SK-N-SH treated with all-trans-retinoic acid at 6 μM for 48 hours (cell line): ENCODE measurements around the gene SNU13.

ENCODE experiments used
- ATAC-seq: fragments of 200-7000 bp; cut with Tn5 transposase; 3 replicates; pipeline ENCODE4 v1.9.1; 2020; ENCODE audit warnings: mild to moderate bottlenecking, moderate library complexity
- ARNTL ChIP-seq: fragments of 450-650 bp; formaldehyde crosslinking; IDR thresholded peaks from 2 replicates; pipeline ENCODE4 v1.5.0; 2020; ENCODE audit warnings: low read depth, mild to moderate bottlenecking, moderate library complexity, borderline replicate concordance
- BACH2 ChIP-seq: fragments of 250-450 bp; sonication (Bioruptor Pico); IDR thresholded peaks from 2 replicates; pipeline ENCODE4 v1.9.0; 2021; ENCODE audit warnings: mild to moderate bottlenecking, borderline replicate concordance
- CSDC2 ChIP-seq: fragments of 250-450 bp; sonication (Bioruptor Pico); IDR thresholded peaks from 2 replicates; pipeline ENCODE4 v1.5.0; 2020; ENCODE audit warnings: mild to moderate bottlenecking, moderate library complexity
- ESRRG ChIP-seq: fragments of 250-450 bp; sonication (Bioruptor Pico); IDR thresholded peaks from 2 replicates; pipeline ENCODE4 v1.6.1; 2021; ENCODE audit warnings: mild to moderate bottlenecking
- ISL1 ChIP-seq: fragments of 250-450 bp; sonication (Bioruptor Pico); IDR thresholded peaks from 2 replicates; pipeline ENCODE4 v2.1.2; 2022; ENCODE audit warnings: mild to moderate bottlenecking, moderate library complexity
- OSR1 ChIP-seq: fragments of 250-450 bp; sonication (Bioruptor Pico); IDR thresholded peaks from 2 replicates; pipeline ENCODE4 v1.8.0; 2022; ENCODE audit warnings: moderate library complexity, mild to moderate bottlenecking, inconsistent platforms
- POU6F1 ChIP-seq: fragments of 250-450 bp; sonication (Bioruptor Pico); IDR thresholded peaks from 2 replicates; pipeline ENCODE4 v1.8.0; 2021; ENCODE audit warnings: low read depth, mild to moderate bottlenecking, moderate library complexity, borderline replicate concordance
- PPARA ChIP-seq: fragments of 250-450 bp; sonication (Bioruptor Pico); IDR thresholded peaks from 2 replicates; pipeline ENCODE4 v1.5.0; 2020; ENCODE audit warnings: mild to moderate bottlenecking, borderline replicate concordance
- RARB ChIP-seq: fragments of 250-450 bp; sonication (Bioruptor Pico); IDR thresholded peaks from 2 replicates; pipeline ENCODE4 v1.8.0; 2021; ENCODE audit warnings: mild to moderate bottlenecking, moderate library complexity
- SNAI2 ChIP-seq: fragments of 250-450 bp; sonication (Bioruptor Pico); IDR thresholded peaks from 2 replicates; pipeline ENCODE4 v1.5.0; 2020; ENCODE audit warnings: mild to moderate bottlenecking, moderate library complexity
- TOX ChIP-seq: fragments of 250-450 bp; sonication (Bioruptor Pico); IDR thresholded peaks from 2 replicates; pipeline ENCODE4 v1.8.0; 2021; ENCODE audit warnings: mild to moderate bottlenecking, moderate library complexity, borderline replicate concordance
- ZC3H10 ChIP-seq: fragments of 250-450 bp; sonication (Bioruptor Pico); IDR thresholded peaks from 2 replicates; pipeline ENCODE4 v1.5.1; 2021; ENCODE audit warnings: mild to moderate bottlenecking, moderate library complexity
- ZFP3 ChIP-seq: fragments of 250-450 bp; sonication (Bioruptor Pico); IDR thresholded peaks from 2 replicates; pipeline ENCODE4 v1.5.0; 2020; ENCODE audit warnings: mild to moderate bottlenecking, moderate library complexity
- ZFP30 ChIP-seq: fragments of 450-650 bp; formaldehyde crosslinking; IDR thresholded peaks from 2 replicates; pipeline ENCODE4 v1.5.0; 2022; ENCODE audit warnings: mild to moderate bottlenecking, moderate library complexity
- ZNF565 ChIP-seq: fragments of 450-650 bp; formaldehyde crosslinking; conservative IDR thresholded peaks from 2 replicates; pipeline ENCODE4 v1.5.0; 2020; ENCODE audit warnings: low read depth, mild to moderate bottlenecking, moderate library complexity
- ZNF70 ChIP-seq: fragments of 450-650 bp; formaldehyde crosslinking; IDR thresholded peaks from 2 replicates; pipeline ENCODE4 v1.5.0; 2020; ENCODE audit warnings: mild to moderate bottlenecking, moderate library complexity
- ZNF8 ChIP-seq: fragments of 450-650 bp; formaldehyde crosslinking; IDR thresholded peaks from 2 replicates; pipeline ENCODE4 v1.5.0; 2020; ENCODE audit warnings: mild to moderate bottlenecking, moderate library complexity
- TF ChIP-seq, protein P1 (sequence below): fragments of 250-450 bp; sonication (Bioruptor Pico); IDR thresholded peaks from 2 replicates; pipeline ENCODE4 v1.8.0; 2020; ENCODE audit warnings: mild to moderate bottlenecking, moderate library complexity, borderline replicate concordance
- TF ChIP-seq, protein P2 (sequence below): fragments of 250-450 bp; sonication (Bioruptor Pico); IDR thresholded peaks from 2 replicates; pipeline ENCODE4 v1.5.1; 2020; ENCODE audit warnings: low read depth, mild to moderate bottlenecking, moderate library complexity

The SNU13 gene

GRCh38 chr22:41709341-41709740 is 20.7 kb upstream of the SNU13 start (continued):
- no peak for TF ChIP-seq POU6F1 (CRISPR knock-in tag)
- TF ChIP-seq, protein P1, sequence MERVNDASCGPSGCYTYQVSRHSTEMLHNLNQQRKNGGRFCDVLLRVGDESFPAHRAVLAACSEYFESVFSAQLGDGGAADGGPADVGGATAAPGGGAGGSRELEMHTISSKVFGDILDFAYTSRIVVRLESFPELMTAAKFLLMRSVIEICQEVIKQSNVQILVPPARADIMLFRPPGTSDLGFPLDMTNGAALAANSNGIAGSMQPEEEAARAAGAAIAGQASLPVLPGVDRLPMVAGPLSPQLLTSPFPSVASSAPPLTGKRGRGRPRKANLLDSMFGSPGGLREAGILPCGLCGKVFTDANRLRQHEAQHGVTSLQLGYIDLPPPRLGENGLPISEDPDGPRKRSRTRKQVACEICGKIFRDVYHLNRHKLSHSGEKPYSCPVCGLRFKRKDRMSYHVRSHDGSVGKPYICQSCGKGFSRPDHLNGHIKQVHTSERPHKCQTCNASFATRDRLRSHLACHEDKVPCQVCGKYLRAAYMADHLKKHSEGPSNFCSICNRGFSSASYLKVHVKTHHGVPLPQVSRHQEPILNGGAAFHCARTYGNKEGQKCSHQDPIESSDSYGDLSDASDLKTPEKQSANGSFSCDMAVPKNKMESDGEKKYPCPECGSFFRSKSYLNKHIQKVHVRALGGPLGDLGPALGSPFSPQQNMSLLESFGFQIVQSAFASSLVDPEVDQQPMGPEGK, result no peak
- TF ChIP-seq, all 23 proteins: peak for 0

GRCh38 chr22:41702763-41703162 is 14.1 kb upstream of the SNU13 start:
- no peak for TF ChIP-seq OSR1
- no peak for TF ChIP-seq ZC3H10
- no peak for TF ChIP-seq ESRRG
- TF ChIP-seq CSDC2 (CRISPR knock-in tag), result no peak
- no peak for TF ChIP-seq PPARA
- TF ChIP-seq BACH2 (CRISPR knock-in tag), result no peak
- TF ChIP-seq, protein P2, sequence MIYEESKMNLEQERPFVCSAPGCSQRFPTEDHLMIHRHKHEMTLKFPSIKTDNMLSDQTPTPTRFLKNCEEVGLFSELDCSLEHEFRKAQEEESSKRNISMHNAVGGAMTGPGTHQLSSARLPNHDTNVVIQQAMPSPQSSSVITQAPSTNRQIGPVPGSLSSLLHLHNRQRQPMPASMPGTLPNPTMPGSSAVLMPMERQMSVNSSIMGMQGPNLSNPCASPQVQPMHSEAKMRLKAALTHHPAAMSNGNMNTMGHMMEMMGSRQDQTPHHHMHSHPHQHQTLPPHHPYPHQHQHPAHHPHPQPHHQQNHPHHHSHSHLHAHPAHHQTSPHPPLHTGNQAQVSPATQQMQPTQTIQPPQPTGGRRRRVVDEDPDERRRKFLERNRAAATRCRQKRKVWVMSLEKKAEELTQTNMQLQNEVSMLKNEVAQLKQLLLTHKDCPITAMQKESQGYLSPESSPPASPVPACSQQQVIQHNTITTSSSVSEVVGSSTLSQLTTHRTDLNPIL (CRISPR knock-in tag), result no peak
- TF ChIP-seq, protein P1, result no peak
- no peak for TF ChIP-seq POU6F1 (CRISPR knock-in tag)
- TF ChIP-seq ZNF565 (CRISPR knock-in tag), result no peak
- no peak for TF ChIP-seq RARB
- no peak for ATAC-seq

- ATAC-seq, result no peak
- TF ChIP-seq ZNF70 (CRISPR knock-in tag), result no peak
- no peak for TF ChIP-seq PPARA
- TF ChIP-seq TOX (CRISPR knock-in tag), result no peak
- TF ChIP-seq BACH2 (CRISPR knock-in tag), result no peak
- TF ChIP-seq OSR1, result no peak
- no peak for TF ChIP-seq ZFP3 (CRISPR knock-in tag)
- TF ChIP-seq ARNTL (CRISPR knock-in tag), result no peak
Measured at GRCh38 chr22:41700108-41700364, 11.4 kb upstream of the SNU13 start.

GRCh38 chr22:41699264-41700107 is 10.8 kb upstream of the SNU13 start, which contains the start of gene MEI1:
Gene MEI1, plus strand, starts transcription at chr22:41699503. Its CDS starts 36 bp downstream, at chr22:41699539.
- no peak for ATAC-seq
- TF ChIP-seq RARB, result no peak
- no peak for TF ChIP-seq ZC3H10
- TF ChIP-seq ZNF8 (CRISPR knock-in tag), result no peak
- no peak for TF ChIP-seq ZFP30
- TF ChIP-seq ISL1 (CRISPR knock-in tag), result no peak
- no peak for TF ChIP-seq SNAI2 (CRISPR knock-in tag)
- TF ChIP-seq ESRRG, result no peak
- TF ChIP-seq, protein P1, result no peak
- TF ChIP-seq CSDC2 (CRISPR knock-in tag), result no peak
